LNCaP clone FGC (cell line): ENCODE measurements around the gene SCAANT1.

Source experiments
- DNase-seq: peaks from one replicate; pipeline ENCODE4 v3.0.0-alpha.2; 2011; ENCODE audit warnings: low read depth
- H3K4me3 ChIP-seq: 2 replicates; pipeline ENCODE4 v1.5.1; 2011; ENCODE audit warnings: mild to moderate bottlenecking, low read depth, low read length, control low read depth
- TF ChIP-seq, protein P1 (sequence below): IDR thresholded peaks from 2 replicates; pipeline ENCODE4 v1.5.1; 2012; ENCODE audit warnings: mild to moderate bottlenecking; ENCODE audit not compliant: control insufficient read depth, insufficient read depth; ENCODE audit errors: extremely low read depth

Gene SCAANT1

DNA sequence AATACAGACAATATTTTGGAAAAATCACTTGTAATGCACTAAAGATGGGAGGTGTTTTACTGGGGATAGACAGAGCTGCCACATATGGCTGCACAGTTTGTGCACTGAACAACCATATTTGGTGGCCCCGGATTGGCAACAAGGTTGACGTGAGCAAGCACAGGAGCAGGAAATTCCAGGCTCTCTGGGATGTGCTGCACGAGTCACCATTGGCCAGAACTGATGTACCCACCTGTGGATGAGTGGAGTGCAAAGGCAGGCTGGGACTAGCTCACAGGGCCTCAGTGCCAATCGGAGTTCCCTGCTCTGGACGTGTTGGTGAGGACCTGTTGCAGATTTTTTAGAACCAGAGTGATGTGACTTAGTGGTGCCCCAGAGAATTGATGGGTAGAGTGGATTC, 42.0 kb upstream of the SCAANT1 start:
- H3K4me3 ChIP-seq, result no peak overlapping the region
- TF ChIP-seq, protein P1, sequence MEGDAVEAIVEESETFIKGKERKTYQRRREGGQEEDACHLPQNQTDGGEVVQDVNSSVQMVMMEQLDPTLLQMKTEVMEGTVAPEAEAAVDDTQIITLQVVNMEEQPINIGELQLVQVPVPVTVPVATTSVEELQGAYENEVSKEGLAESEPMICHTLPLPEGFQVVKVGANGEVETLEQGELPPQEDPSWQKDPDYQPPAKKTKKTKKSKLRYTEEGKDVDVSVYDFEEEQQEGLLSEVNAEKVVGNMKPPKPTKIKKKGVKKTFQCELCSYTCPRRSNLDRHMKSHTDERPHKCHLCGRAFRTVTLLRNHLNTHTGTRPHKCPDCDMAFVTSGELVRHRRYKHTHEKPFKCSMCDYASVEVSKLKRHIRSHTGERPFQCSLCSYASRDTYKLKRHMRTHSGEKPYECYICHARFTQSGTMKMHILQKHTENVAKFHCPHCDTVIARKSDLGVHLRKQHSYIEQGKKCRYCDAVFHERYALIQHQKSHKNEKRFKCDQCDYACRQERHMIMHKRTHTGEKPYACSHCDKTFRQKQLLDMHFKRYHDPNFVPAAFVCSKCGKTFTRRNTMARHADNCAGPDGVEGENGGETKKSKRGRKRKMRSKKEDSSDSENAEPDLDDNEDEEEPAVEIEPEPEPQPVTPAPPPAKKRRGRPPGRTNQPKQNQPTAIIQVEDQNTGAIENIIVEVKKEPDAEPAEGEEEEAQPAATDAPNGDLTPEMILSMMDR, result no peak
- no peak for DNase-seq

DNA sequence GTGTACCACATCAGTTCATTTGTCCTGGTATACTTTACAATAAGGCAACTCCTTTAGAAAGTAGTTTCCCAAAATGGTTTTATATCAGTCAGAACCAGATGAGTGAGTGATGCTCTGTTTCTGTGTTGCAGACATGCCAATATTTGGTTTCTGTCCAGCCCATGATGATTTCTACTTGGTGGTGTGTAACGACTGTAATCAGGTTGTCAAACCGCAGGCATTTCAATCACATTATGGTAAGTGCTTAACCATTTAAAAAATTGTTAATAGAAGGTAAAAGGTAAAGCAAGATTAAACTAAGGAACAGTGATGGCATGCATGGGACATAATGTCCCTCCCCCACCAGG, 40.0 kb upstream of the SCAANT1 start:
- no peak overlapping the region for H3K4me3 ChIP-seq
- TF ChIP-seq, protein P1, result no peak
- no peak for DNase-seq

DNA sequence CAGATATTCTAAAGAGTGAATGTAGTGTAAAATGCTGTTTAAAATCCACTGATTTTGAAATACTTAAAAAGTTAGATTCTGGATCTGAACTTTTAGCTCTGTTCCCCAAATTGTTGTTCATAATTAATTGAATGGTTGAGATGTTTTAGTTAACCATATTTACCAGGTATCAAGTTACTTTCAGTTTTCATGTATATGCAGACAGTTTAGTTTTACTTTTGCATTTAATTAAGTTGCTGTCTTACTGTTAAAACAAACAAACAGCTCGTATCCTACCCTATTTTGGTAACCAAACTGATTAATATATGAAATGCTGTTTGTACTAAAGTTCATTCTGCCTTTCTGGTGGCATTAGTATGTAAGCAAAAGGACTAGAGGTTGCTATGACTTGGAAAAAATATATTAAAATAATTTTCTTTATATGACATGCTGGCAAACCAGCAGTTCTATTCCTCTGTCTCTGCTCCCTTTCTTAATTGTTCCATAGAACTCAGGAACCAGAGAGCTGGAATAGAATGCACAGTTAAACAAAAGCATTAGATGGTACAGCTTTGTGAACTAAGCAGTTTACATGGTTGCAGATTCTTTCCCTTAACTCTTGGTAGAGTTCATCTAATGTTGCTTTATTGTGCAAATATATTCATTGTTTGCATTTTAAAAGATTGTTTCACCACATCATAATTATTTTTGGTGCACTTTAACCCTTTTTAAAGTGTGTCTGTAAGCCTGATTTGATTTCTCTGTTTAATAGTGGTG, 39.5 kb upstream of the SCAANT1 start:
- no peak overlapping the region for H3K4me3 ChIP-seq
- TF ChIP-seq, protein P1, result no peak
- DNase-seq, result no peak

DNA sequence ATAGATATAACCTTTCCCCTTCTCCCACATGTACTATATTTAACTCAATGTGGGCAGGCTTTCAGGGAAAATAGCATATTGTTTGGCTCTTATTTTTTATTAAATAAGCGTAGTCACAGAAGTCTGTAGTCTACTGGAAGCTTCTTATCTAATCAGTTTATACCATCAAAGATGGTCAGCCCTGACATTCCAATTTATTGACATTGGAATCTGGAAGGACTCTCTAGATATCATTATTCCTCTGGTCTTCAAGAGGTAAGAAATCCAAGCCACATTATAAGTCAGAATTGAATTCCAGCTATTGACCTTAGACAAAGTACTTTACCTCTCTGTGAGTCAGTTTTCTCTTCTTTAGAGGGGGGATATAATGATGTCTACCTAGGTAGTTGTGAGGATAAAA, 38.5 kb upstream of the SCAANT1 start:
- H3K4me3 ChIP-seq, result no peak overlapping the region
- no peak for DNase-seq
- TF ChIP-seq, protein P1, result no peak

DNA sequence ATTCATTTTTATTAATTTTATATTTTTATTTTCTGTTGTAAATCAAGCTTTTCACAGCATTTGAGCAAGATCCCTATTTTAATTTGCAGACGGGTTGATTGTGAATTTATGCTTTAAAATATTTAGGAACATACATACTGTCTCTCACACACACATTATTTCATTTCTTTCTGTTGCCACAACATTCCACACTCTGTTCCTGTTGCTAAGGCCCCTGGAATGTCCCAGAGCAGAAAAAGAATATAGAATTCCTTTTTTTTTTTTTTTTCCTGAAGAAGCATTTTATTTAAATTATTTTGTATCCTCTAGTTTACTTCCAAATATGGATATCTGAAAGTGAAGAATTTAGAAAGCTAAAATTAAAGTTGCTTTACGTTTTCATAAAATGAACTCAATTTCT, 36.8 kb upstream of the SCAANT1 start:
- TF ChIP-seq, protein P1, result no peak
- H3K4me3 ChIP-seq, result no peak overlapping the region
- DNase-seq, result no peak

DNA sequence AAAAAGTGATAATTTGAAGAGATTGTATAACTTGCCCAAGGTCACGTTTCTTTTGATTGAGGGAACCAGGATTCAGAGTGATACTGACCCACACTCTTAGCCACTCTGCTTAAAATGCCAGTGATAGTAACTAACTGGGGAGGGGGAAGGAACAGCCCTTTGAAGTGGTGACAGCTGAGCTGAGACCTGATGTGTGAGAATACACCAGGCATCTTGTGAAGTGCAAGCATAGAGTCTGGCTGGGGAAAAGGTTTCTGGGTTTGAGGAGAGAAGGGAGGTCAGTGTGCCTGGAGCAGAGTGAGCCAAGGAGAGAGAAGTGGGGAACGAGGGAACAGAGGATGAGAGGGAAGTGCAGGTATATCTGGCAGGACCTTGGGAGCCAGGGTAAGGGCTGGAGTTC, 35.4 kb upstream of the SCAANT1 start:
- no peak overlapping the region for H3K4me3 ChIP-seq
- DNase-seq, result no peak
- TF ChIP-seq, protein P1, result no peak

DNA sequence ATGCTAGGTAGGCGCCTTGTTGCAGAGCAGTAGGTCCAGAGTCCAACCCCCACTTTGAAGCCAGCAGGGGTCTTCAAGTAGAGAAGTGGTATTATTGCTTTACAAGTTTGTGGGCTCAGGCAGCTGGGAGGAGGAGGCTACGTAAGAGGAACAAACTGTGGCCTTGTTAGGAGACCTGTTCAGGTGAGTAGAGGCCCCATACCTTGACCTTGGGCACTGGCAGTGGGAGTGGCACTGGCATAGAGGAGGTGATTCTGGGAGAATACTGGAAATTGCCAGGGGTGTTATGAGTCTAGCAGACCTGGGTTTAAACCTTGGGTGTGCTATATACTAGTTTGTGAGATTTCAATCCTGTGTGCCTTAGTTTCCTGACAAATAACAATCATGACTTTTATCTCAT, 34.6 kb upstream of the SCAANT1 start:
- TF ChIP-seq, protein P1, result no peak
- no peak overlapping the region for H3K4me3 ChIP-seq
- DNase-seq, result no peak
